Measurements from ENCODE around the gene ANKRD63.

DNA sequence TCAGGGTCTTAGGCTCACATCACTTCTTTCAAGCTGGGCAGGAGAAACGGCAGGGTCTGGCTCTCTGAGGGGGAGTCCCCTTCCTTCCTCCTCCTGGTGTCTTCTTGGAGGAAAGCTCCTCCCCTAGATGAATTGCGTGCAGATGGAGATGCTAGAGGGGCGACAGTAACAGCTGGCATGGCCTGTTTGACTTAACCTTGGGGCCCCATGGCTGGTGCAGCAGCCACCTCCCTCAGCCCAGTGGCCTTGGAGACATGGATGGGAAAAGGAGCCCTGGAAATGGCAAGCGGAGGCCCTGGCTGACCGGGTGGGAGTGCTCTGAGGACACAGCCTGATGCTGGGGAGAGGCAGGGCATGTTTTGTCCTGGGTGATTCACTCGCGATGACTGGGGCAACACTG, 23.8 kb downstream of the ANKRD63 start:
- TF ChIP-seq EZH2 (IDR thresholded peaks at IDR 0.05): no peak
- TF ChIP-seq, protein P1, sequence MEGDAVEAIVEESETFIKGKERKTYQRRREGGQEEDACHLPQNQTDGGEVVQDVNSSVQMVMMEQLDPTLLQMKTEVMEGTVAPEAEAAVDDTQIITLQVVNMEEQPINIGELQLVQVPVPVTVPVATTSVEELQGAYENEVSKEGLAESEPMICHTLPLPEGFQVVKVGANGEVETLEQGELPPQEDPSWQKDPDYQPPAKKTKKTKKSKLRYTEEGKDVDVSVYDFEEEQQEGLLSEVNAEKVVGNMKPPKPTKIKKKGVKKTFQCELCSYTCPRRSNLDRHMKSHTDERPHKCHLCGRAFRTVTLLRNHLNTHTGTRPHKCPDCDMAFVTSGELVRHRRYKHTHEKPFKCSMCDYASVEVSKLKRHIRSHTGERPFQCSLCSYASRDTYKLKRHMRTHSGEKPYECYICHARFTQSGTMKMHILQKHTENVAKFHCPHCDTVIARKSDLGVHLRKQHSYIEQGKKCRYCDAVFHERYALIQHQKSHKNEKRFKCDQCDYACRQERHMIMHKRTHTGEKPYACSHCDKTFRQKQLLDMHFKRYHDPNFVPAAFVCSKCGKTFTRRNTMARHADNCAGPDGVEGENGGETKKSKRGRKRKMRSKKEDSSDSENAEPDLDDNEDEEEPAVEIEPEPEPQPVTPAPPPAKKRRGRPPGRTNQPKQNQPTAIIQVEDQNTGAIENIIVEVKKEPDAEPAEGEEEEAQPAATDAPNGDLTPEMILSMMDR (IDR thresholded peaks at IDR 0.05): no peak
